WI38 (cell line): Measurements from ENCODE around the gene STK24.

Experiments used
- H3K4me3 ChIP-seq: 2 replicates; pipeline ENCODE4 v1.5.1; 2011; ENCODE audit warnings: low read depth, mild to moderate bottlenecking, control low read depth, low read length
- CTCF ChIP-seq: IDR thresholded peaks from 2 replicates; pipeline ENCODE4 v1.5.1; 2012; ENCODE audit warnings: low read depth, mild to moderate bottlenecking, control low read depth, low read length

The STK24 gene

DNA sequence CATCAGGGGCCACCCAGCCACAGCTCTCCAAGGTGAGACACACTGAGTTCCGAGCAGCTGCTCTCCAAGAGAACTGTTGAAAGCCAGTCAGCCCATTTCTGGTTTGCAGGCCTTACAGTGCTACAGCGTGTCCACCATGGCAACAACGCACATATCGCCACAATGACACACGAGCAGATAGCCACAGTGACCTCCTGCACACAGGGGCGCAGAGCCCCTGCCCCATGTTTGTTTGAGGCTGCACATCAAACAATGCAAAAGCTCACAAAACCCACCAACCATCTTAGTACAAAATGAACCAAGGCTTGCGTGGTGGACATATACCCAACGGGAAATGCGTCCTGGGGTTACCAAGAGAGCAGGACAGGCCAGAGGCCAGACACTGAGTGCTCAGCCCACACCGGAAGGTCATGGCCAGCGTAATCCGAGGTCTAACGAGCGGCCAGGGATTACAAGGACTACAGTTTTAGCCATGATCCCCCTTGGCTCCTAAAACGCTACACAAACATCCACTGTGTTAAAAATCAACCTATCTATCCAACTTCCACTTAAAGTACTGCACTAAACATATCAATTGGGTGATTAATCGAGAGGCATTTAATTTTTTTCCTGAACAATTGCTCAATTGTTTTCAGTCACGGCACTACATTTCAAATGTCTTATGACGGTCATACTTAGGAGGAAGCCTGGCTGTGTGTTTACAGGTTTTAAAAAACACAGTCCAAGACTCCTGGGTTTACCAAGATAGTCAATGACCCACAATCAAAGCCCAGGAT is 56.0 kb downstream of the STK24 start:
- H3K4me3 ChIP-seq = no peak overlapping the region
- TF ChIP-seq CTCF = no peak

DNA sequence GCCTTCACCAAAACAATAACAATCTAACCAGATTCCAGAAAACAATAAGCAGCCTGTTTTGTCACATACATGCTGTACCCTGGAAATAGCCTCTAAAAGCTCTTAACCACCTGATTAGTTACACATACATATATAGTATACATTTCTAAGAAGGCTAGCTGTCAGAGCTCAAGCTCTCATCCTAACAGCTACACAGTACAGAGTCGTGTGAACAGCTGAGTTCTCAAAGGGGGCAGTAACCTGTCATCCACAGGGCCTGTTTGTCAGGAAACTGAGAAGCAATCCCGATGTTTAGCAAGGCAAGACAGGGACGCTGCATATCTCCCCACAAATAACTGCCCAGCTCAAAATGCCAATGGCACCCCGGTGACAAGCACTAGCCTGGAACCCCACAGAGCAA is 56.9 kb downstream of the STK24 start:
- no peak for TF ChIP-seq CTCF

GRCh38 chr13:98517576-98518310 is 59.2 kb downstream of the STK24 start:
- TF ChIP-seq CTCF = no peak
- no peak overlapping the region for H3K4me3 ChIP-seq

More for the DNA sequence above, 56.9 kb downstream of the STK24 start:
- H3K4me3 ChIP-seq = no peak overlapping the region

DNA sequence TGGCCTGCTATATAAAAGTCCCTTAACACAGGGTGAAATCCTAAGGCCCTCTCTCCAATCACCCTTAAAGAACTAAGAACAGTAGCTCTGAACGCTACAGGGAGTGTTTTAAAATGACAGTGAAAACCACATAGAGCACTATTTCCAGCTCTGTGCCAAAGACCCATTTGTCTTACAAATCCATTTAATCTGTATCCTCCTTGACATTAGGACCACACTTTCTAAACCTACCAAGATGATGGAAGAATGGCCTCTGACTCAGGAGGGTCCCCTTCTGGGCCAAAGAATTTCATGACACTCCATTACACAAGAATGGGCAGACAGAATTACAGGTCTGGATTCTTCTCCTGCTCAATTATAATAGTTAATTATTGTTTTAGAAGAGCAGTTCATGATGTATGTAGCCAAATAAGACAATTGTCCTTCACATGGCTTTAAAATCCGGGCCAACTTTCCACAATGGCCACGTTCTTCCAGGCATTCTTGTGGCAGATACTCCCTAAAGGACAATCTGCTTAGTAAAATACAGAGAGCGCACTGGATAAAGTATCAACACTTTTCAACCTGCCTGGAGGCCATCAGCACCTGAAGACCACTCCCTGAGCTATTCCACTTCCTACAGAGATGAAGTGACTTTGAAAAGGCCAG is 61.0 kb downstream of the STK24 start:
- no peak for TF ChIP-seq CTCF

DNA sequence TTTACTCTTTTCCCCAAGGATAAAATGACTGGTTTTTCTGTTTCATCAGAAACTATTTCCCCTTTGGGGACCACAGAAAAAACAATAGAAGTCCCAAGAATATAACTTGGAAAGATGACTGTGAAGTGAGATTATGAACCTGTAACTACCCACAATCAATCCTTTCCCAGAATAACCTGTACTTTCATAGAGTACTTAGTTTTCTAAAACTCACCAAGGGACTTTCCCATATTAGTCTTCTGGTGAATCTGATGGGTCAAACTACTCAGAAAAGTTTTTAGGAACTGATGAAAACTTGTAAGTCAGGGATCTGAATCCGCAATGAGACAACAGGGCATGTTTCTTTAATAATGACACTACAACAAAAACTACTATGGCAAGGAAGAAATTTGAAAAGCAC is 62.6 kb downstream of the STK24 start:
- no peak overlapping the region for H3K4me3 ChIP-seq
- no peak for TF ChIP-seq CTCF

More for the DNA sequence above, 61.0 kb downstream of the STK24 start:
- no peak overlapping the region for H3K4me3 ChIP-seq

- no peak for TF ChIP-seq CTCF
- no peak overlapping the region for H3K4me3 ChIP-seq
Observed at GRCh38 chr13:98513837-98514236, 63.1 kb downstream of the STK24 start.
